ENCODE data around the gene UBE2V1. TPM values are rescaled to one million over a fixed set of nuclear protein-coding genes. Genes with fewer than 3 reads are reported as not detected.

UBE2V1 gene
- total and polyA plus RNA-seq, 2 experiments from 2014 or later: 64.0 to 112 TPM

DNA sequence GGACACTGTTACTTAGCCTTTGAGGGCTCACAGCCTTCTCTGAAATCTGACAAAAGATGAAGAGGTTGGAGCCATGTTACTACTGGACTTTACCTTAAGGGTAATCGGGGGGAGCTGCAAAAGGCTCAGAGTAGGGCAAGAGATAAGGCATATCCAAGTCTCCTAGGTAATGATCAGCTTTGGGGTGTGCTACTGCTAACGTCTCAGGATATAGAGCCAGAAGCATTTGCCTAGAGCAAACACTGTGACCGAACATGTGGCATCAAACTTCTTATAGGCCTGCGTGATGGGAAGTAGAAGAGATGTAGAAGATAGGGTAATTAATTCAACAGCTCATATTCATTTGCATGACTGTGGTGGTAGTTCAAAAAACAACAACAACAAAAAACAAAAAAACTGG is 11.1 kb downstream of the UBE2V1 start:
- Histone ChIP-seq H3K4me1 (ENCODE audit: insufficient read depth) (peaks cover 34% of the 10 kb centered on the region), H2AFZ (no peak overlapping the region), H3K27ac (peak overlapping the region; percentile 75), H3K4me3 (no peak overlapping the region), H3K79me2 (peaks cover 100% of the 10 kb centered on the region), H3K27me3 (no peaks in the 10 kb centered on the region), H3K9me2 (replicated peaks; ENCODE audit: insufficient read depth) (no peaks in the 10 kb centered on the region), H3K9me3 (ENCODE audit: low read depth) (no peaks in the 10 kb centered on the region), H3K4me2 (no peak overlapping the region), H3K36me3 (replicated peaks; ENCODE audit: insufficient read depth, low read depth) (no peaks in the 10 kb centered on the region), H4K20me1 (ENCODE audit: insufficient read depth, poor library complexity, severe bottlenecking) (peaks cover 91% of the 10 kb centered on the region)
- 67% methylated on average over 4 of the region's 4 CpGs for WGBS (ENCODE audit: low lambda C conversion rate, missing lambda C conversion rate)
- TF ChIP-seq, protein P1, sequence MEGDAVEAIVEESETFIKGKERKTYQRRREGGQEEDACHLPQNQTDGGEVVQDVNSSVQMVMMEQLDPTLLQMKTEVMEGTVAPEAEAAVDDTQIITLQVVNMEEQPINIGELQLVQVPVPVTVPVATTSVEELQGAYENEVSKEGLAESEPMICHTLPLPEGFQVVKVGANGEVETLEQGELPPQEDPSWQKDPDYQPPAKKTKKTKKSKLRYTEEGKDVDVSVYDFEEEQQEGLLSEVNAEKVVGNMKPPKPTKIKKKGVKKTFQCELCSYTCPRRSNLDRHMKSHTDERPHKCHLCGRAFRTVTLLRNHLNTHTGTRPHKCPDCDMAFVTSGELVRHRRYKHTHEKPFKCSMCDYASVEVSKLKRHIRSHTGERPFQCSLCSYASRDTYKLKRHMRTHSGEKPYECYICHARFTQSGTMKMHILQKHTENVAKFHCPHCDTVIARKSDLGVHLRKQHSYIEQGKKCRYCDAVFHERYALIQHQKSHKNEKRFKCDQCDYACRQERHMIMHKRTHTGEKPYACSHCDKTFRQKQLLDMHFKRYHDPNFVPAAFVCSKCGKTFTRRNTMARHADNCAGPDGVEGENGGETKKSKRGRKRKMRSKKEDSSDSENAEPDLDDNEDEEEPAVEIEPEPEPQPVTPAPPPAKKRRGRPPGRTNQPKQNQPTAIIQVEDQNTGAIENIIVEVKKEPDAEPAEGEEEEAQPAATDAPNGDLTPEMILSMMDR (IDR thresholded peaks at IDR 0.05; ENCODE audit: poor library complexity): no peak
- no peak for TF ChIP-seq EZH2phosphoT487 (IDR thresholded peaks at IDR 0.05; ENCODE audit: low read depth, severe bottlenecking, unreplicated experiment)
- TF ChIP-seq EZH2 (IDR thresholded peaks at IDR 0.05; ENCODE audit: borderline replicate concordance): no peak
- DNase-seq (ENCODE audit: low spot score): no peak

DNA sequence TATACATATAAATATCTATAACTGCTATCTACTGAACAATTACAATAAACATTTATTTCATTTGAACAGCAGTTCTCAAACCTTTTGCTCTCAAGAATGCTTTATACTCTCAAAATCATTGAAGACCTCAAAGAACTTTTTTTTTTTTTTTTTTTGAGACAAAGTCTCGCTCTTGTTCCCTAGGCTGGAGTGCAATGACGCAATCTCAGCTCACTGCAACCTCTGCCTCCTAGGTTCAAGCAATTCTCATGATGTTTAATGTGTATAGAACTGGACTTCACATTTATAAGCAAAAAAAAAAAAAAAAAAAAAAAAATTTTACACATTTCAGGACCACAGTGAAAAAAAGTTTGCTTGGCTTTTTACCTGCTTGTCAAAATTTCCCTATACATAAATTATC is 11.7 kb downstream of the UBE2V1 start:
- H3K4me2 ChIP-seq: no peak overlapping the region
- no peak for DNase-seq (ENCODE audit: low spot score)

DNA sequence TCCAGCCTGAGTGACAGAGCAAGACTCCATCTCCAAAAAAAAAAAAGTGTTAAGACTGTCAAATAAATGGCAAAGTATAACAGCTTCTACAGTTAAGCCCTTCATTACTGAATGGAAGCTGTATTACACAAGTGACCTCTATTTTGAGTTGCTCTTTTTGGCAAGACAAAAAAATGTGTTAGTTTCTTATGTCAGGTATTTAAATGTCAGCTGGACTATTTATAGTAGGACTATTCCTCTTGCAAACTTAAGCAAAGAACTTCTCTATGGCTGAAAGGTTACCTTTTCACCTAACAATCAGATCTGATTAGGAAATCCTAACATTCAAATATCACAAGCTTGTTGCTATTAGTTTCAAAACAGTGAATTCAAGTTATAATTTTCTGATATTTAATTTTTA is 12.4 kb downstream of the UBE2V1 start:
- no peak for DNase-seq (ENCODE audit: low spot score)
- H3K9me2 ChIP-seq (replicated peaks; ENCODE audit: insufficient read depth): no peaks in the 10 kb centered on the region
- H3K9me3 ChIP-seq (ENCODE audit: low read depth): no peaks in the 10 kb centered on the region
- H3K4me3 ChIP-seq: no peak overlapping the region
- H4K20me1 ChIP-seq (ENCODE audit: insufficient read depth, poor library complexity, severe bottlenecking): peaks cover 83% of the 10 kb centered on the region
- H3K27ac ChIP-seq: no peak overlapping the region
- H2AFZ ChIP-seq: no peak overlapping the region
- no peak overlapping the region for H3K4me2 ChIP-seq
- no peaks in the 10 kb centered on the region for H3K36me3 ChIP-seq (replicated peaks; ENCODE audit: insufficient read depth, low read depth)
- no peaks in the 10 kb centered on the region for H3K27me3 ChIP-seq
- TF ChIP-seq, protein P1 (IDR thresholded peaks at IDR 0.05; ENCODE audit: poor library complexity): no peak
- TF ChIP-seq EZH2phosphoT487 (IDR thresholded peaks at IDR 0.05; ENCODE audit: low read depth, severe bottlenecking, unreplicated experiment) (no peak), EZH2 (IDR thresholded peaks at IDR 0.05; ENCODE audit: borderline replicate concordance) (no peak)
- peaks cover 34% of the 10 kb centered on the region for H3K4me1 ChIP-seq (ENCODE audit: insufficient read depth)
- H3K79me2 ChIP-seq: peaks cover 100% of the 10 kb centered on the region

More for the DNA sequence above, 11.7 kb downstream of the UBE2V1 start:
- peak overlapping the region; percentile 22 for H3K27ac ChIP-seq
- peaks cover 100% of the 10 kb centered on the region for H3K79me2 ChIP-seq
- H3K27me3 ChIP-seq: no peaks in the 10 kb centered on the region
- no peak overlapping the region for H3K4me3 ChIP-seq
- TF ChIP-seq, protein P1 (IDR thresholded peaks at IDR 0.05; ENCODE audit: poor library complexity): no peak
- no peak for TF ChIP-seq EZH2phosphoT487 (IDR thresholded peaks at IDR 0.05; ENCODE audit: low read depth, severe bottlenecking, unreplicated experiment)
- peaks cover 90% of the 10 kb centered on the region for H4K20me1 ChIP-seq (ENCODE audit: insufficient read depth, poor library complexity, severe bottlenecking)
- no peaks in the 10 kb centered on the region for H3K36me3 ChIP-seq (replicated peaks; ENCODE audit: insufficient read depth, low read depth)
- no peaks in the 10 kb centered on the region for H3K9me2 ChIP-seq (replicated peaks; ENCODE audit: insufficient read depth)
- H3K9me3 ChIP-seq (ENCODE audit: low read depth): no peaks in the 10 kb centered on the region
- 73% methylated on average over 2 of the region's 2 CpGs for WGBS (ENCODE audit: low lambda C conversion rate, missing lambda C conversion rate)
- peaks cover 34% of the 10 kb centered on the region for H3K4me1 ChIP-seq (ENCODE audit: insufficient read depth)
- H2AFZ ChIP-seq: no peak overlapping the region

DNA sequence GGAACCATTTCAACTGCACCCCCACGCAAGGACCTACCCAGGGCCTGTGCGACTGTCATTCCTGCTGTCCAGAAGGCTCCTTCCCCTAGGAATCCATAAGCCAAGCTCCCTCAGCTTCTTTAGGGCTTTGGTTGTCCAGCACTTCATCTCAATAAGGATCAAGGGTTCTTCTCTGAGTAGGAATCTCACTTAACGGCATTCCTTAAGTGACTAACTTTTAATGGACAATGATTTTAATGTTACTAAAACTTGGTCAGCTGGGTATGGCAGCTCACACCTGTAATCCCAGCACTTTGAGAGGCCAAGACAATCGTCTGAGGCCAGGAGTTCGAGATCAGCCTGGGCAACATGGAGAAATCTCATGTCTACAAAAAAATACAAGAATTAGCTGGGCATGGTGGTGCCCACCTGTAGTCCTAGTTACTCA is 13.4 kb downstream of the UBE2V1 start:
- peaks cover 73% of the 10 kb centered on the region for H4K20me1 ChIP-seq (ENCODE audit: insufficient read depth, poor library complexity, severe bottlenecking)
- no peaks in the 10 kb centered on the region for H3K27me3 ChIP-seq
- H3K4me3 ChIP-seq: no peak overlapping the region
- no peaks in the 10 kb centered on the region for H3K9me3 ChIP-seq (ENCODE audit: low read depth)
- H2AFZ ChIP-seq: no peak overlapping the region
- H3K9me2 ChIP-seq (replicated peaks; ENCODE audit: insufficient read depth): no peaks in the 10 kb centered on the region
- H3K79me2 ChIP-seq: peaks cover 100% of the 10 kb centered on the region
- no peaks in the 10 kb centered on the region for H3K36me3 ChIP-seq (replicated peaks; ENCODE audit: insufficient read depth, low read depth)
- H3K4me1 ChIP-seq (ENCODE audit: insufficient read depth): peaks cover 34% of the 10 kb centered on the region
- DNase-seq (ENCODE audit: low spot score): no peak
- peak overlapping the region; percentile 7 for H3K4me2 ChIP-seq
- TF ChIP-seq, protein P1 (IDR thresholded peaks at IDR 0.05; ENCODE audit: poor library complexity): no peak
- TF ChIP-seq EZH2phosphoT487 (IDR thresholded peaks at IDR 0.05; ENCODE audit: low read depth, severe bottlenecking, unreplicated experiment): no peak
- TF ChIP-seq EZH2 (IDR thresholded peaks at IDR 0.05; ENCODE audit: borderline replicate concordance): no peak
- H3K27ac ChIP-seq: peak overlapping the region; percentile 34
- WGBS (ENCODE audit: low lambda C conversion rate, missing lambda C conversion rate): 87% methylated on average over 5 of the region's 5 CpGs
